A549 (cell line): ENCODE results near the gene TMEM164. TPM values are rescaled to one million over a fixed set of nuclear protein-coding genes. Genes with fewer than 3 reads are reported as not detected.
A peak's percentile ranks its signal among the peaks of the same experiment; 100 is the strongest.

Source experiments
- ATAC-seq, 2 experiments: fragments of 200-7000 bp in 1 of 2; fragments of >200 bp in 1 of 2; cut with Nextera tagmentation in 1 of 2; cut with Tn5 transposase in 1 of 2; 3 replicates each; pipeline versions ENCODE4 v1.8.0 to v1.9.1; 2018 to 2020; ENCODE audit warnings: mild to moderate bottlenecking in 1 of 2, moderate library complexity in 1 of 2
- CTCF ChIA-PET: fragments of 300-600 bp; sonication (Branson Sonifier 250); formaldehyde crosslinking; extraction: SDS; loops from one replicate; lab custom pipeline; 2021; ENCODE audit warnings: antibody characterized with exemption, inconsistent platforms; lab: Yijun Ruan, JAX
- POLR2A ChIA-PET: fragments of 350-600 bp; formaldehyde crosslinking; extraction: SDS; loops from one replicate; lab custom pipeline; 2021; ENCODE audit warnings: antibody characterized with exemption, inconsistent platforms; lab: Yijun Ruan, JAX
- DNase-seq, 2 experiments: peaks; one replicate each; pipeline versions ENCODE4 v3.0.0 to v3.0.0-alpha.2; 2011 to 2016; ENCODE audit warnings: low read depth in 1 of 2, low spot score in 1 of 2
- FAIRE-seq: peaks from 2 replicates; lab custom pipeline; 2011; peaks lifted over from hg19 to GRCh38; lab: Jason Lieb, UNC
- H3K27ac ChIP-seq, 2 experiments: fragments of >200 bp; sonication (Bioruptor Twin); formaldehyde crosslinking; 3 replicates each; pipeline ENCODE4 v1.5.1; 2016 to 2017
- H3K4me1 ChIP-seq: fragments of >200 bp; sonication (Bioruptor Twin); formaldehyde crosslinking; 3 replicates; pipeline ENCODE4 v1.6.1; 2016
- H3K4me2 ChIP-seq: fragments of >200 bp; sonication (Bioruptor Twin); formaldehyde crosslinking; 3 replicates; pipeline ENCODE4 v1.6.1; 2016
- H3K4me3 ChIP-seq: fragments of >200 bp; sonication (Bioruptor Twin); formaldehyde crosslinking; 3 replicates; pipeline ENCODE4 v1.5.1; 2016
- H3K9me3 ChIP-seq: fragments of >200 bp; sonication (Bioruptor Twin); formaldehyde crosslinking; 3 replicates; pipeline ENCODE4 v1.6.1; 2016
- CEBPB ChIP-seq, 2 experiments: fragments of >200 bp in 1 of 2; sonication (Bioruptor Twin) in 1 of 2; formaldehyde crosslinking in 1 of 2; IDR thresholded peaks; 2 replicates each; pipeline ENCODE4 v1.6.1; 2012 to 2016
- CHD2 ChIP-seq: fragments of 150-350 bp; IDR thresholded peaks from 2 replicates; pipeline ENCODE4 v1.6.1; 2014; ENCODE audit warnings: low read length; ENCODE audit not compliant: partially characterized antibody
- E2F6 ChIP-seq: IDR thresholded peaks from 2 replicates; pipeline ENCODE4 v1.6.1; 2012; ENCODE audit warnings: low read depth, borderline replicate concordance
- ESRRA ChIP-seq: fragments of 150-350 bp; IDR thresholded peaks from 2 replicates; pipeline ENCODE4 v1.6.1; 2014; ENCODE audit warnings: mild to moderate bottlenecking, low read length, borderline replicate concordance
- FOSL2 ChIP-seq, 2 experiments: fragments of 450-650 bp in 1 of 2; fragments of >200 bp in 1 of 2; sonication (Bioruptor Twin) in 1 of 2; formaldehyde crosslinking; IDR thresholded peaks; 2 replicates each; pipeline versions ENCODE4 v1.5.0 to v1.6.1; 2016 to 2020; ENCODE audit warnings: mild to moderate bottlenecking in 1 of 2, moderate library complexity in 1 of 2
- FOXS1 ChIP-seq: fragments of 250-450 bp; sonication (Bioruptor Pico); IDR thresholded peaks from 2 replicates; pipeline ENCODE4 v1.5.0; 2020; ENCODE audit warnings: mild to moderate bottlenecking, moderate library complexity
- HOXB13 ChIP-seq: fragments of 250-450 bp; sonication (Bioruptor Pico); IDR thresholded peaks from 2 replicates; pipeline ENCODE4 v1.5.0; 2020; ENCODE audit warnings: low read depth, mild to moderate bottlenecking, moderate library complexity
- JUN ChIP-seq, 2 experiments: fragments of >200 bp; sonication (Bioruptor Twin); formaldehyde crosslinking; IDR thresholded peaks; 2 replicates in 1 of 2; 3 replicates in 1 of 2; pipeline ENCODE4 v1.6.1; 2016 to 2017
- KDM5A ChIP-seq: fragments of 200-600 bp; sonication (generic); IDR thresholded peaks from 2 replicates; pipeline ENCODE4 v1.6.1; 2016; ENCODE audit warnings: antibody characterized with exemption, mild to moderate bottlenecking
- MAFK ChIP-seq: fragments of 450-650 bp; IDR thresholded peaks from 2 replicates; pipeline ENCODE4 v1.6.1; 2014; ENCODE audit not compliant: partially characterized antibody
- MAZ ChIP-seq: fragments of 150-350 bp; IDR thresholded peaks from 2 replicates; pipeline ENCODE4 v1.6.1; 2014; ENCODE audit warnings: antibody characterized with exemption, low read depth, low read length, borderline replicate concordance
- NFE2L2 ChIP-seq: fragments of 150-350 bp; conservative IDR thresholded peaks from 2 replicates; pipeline ENCODE4 v1.6.1; 2014; ENCODE audit warnings: low read length
- NPAS2 ChIP-seq: fragments of 250-450 bp; sonication (Bioruptor Pico); IDR thresholded peaks from 2 replicates; pipeline ENCODE4 v1.8.0; 2022; ENCODE audit warnings: mild to moderate bottlenecking, moderate library complexity, borderline replicate concordance
- PBX3 ChIP-seq: IDR thresholded peaks from 2 replicates; pipeline ENCODE4 v1.6.1; 2012
- POLR2AphosphoS2 ChIP-seq: conservative IDR thresholded peaks from 2 replicates; pipeline ENCODE4 v1.6.1; 2012; ENCODE audit warnings: low read length, improper control_type of control experiment, inconsistent platforms
- ZC3H11A ChIP-seq: fragments of 450-650 bp; IDR thresholded peaks from 2 replicates; pipeline ENCODE4 v1.6.1; 2014; ENCODE audit warnings: antibody characterized with exemption, mild to moderate bottlenecking
- WGBS: methylation state at CpG from one replicate; pipeline ENCODE4 v1.1.6; 2017; ENCODE audit errors: missing lambda C conversion rate; 5-methylcytosine and 5-hydroxymethylcytosine counted together
- polyA plus RNA-seq, 4 experiments: library from polyadenylated mRNA; depleted of rRNA in 3 of 4; stranded (reverse); fragments of >200 nt; fragmentation: RNase III in 1 of 4; extraction: RNeasy Plus Mini Kit Qiagen cat#74134 plus additional on column Dnase treatment in 1 of 4; gene quantifications; 2 replicates in 3 of 4; 3 replicates in 1 of 4; pipeline ENCODE4 v1.2.3, GENCODE V29; 2011 to 2017
- TF ChIP-seq, protein P1 (sequence below): fragments of >200 bp; sonication (Bioruptor Twin); formaldehyde crosslinking; IDR thresholded peaks from 2 replicates; pipeline ENCODE4 v1.6.1; 2016
- TF ChIP-seq, protein P2 (sequence below): fragments of 200-600 bp; sonication (generic); IDR thresholded peaks from 2 replicates; pipeline ENCODE4 v1.6.1; 2016; ENCODE audit warnings: antibody characterized with exemption, mild to moderate bottlenecking, moderate library complexity

The TMEM164 gene
- polyA plus RNA-seq, 2 of the 4 experiments (the other 2 are of a cell fraction) = 32.0 to 43.7 TPM

- no peak for FAIRE-seq
- POLR2A ChIA-PET = no interaction called here
- WGBS = 50% methylated on average over 4 of the region's 4 CpGs
- peaks cover 51% of the 10 kb centered on the region for H3K4me1 ChIP-seq
- CTCF ChIA-PET = no interaction called here
- peak overlapping the region; percentile 14 for H3K4me2 ChIP-seq
- H3K9me3 ChIP-seq = no peaks in the 10 kb centered on the region
- DNase-seq = no peak
- H3K4me3 ChIP-seq = no peak overlapping the region
- TF ChIP-seq CHD2 = no peak
- TF ChIP-seq ESRRA = no peak
- no peak for TF ChIP-seq JUN (IDR thresholded peaks at IDR 0.05)
- peak in 1 of 2 experiments; percentile 48; a peak in 2 of 6 replicates for ATAC-seq
- peak overlapping the region; percentile 39 to 66; a peak in 4 of 6 replicates for H3K27ac ChIP-seq
Observed at GRCh38 chrX:110055616-110056015, 52.7 kb downstream of the TMEM164 start.

GRCh38 chrX:110056419-110056818, 53.5 kb downstream of the TMEM164 start:
- 80% methylated on average over 1 of the region's 1 CpG for WGBS
- no peak for DNase-seq
- POLR2A ChIA-PET = no interaction called here
- no peaks in the 10 kb centered on the region for H3K9me3 ChIP-seq
- no peak for TF ChIP-seq JUN (IDR thresholded peaks at IDR 0.05)
- peak; percentile 25; the same call in 1 of the 2 replicates for TF ChIP-seq NFE2L2
- TF ChIP-seq MAFK = peak; percentile 83
- TF ChIP-seq, all 56 proteins: peak for 2
- Histone ChIP-seq H3K27ac (peak overlapping the region; percentile 30 to 66; a peak in 4 of 6 replicates), H3K4me1 (peaks cover 49% of the 10 kb centered on the region), H3K4me2 (peak overlapping the region; percentile 14; the same call in 2 of the 3 replicates), H3K4me3 (no peak overlapping the region)
- FAIRE-seq (peak; percentile 85), ATAC-seq (no peak)
- CTCF ChIA-PET = interaction anchor here (1.0 kb wide), 1 partner anchor 90 kb away, joined by 3 read pairs; no protein-coding TSS in a partner anchor

GRCh38 chrX:110059410-110059809, 56.5 kb downstream of the TMEM164 start:
- Histone ChIP-seq H3K9me3 (no peaks in the 10 kb centered on the region), H3K27ac (no peak overlapping the region), H3K4me1 (peaks cover 41% of the 10 kb centered on the region), H3K4me3 (no peak overlapping the region), H3K4me2 (no peak overlapping the region)
- no peak for ATAC-seq
- POLR2A ChIA-PET = no interaction called here
- no peak for DNase-seq
- CTCF ChIA-PET = no interaction called here
- TF ChIP-seq FOXS1 (CRISPR knock-in tag) (no peak), POLR2AphosphoS2 (no peak), ZC3H11A (no peak), NPAS2 (CRISPR knock-in tag) (no peak), MAZ (no peak), CHD2 (no peak), E2F6 (no peak), HOXB13 (CRISPR knock-in tag) (no peak), CEBPB (IDR thresholded peaks at IDR 0.05) (no peak), KDM5A (no peak), ESRRA (no peak), PBX3 (no peak), FOSL2 (IDR thresholded peaks at IDR 0.05) (no peak), FOSL2 (CRISPR knock-in tag; IDR thresholded peaks at IDR 0.05) (no peak)
- TF ChIP-seq, protein P1, sequence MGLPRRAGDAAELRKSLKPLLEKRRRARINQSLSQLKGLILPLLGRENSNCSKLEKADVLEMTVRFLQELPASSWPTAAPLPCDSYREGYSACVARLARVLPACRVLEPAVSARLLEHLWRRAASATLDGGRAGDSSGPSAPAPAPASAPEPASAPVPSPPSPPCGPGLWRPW = no peak
- TF ChIP-seq, protein P2, sequence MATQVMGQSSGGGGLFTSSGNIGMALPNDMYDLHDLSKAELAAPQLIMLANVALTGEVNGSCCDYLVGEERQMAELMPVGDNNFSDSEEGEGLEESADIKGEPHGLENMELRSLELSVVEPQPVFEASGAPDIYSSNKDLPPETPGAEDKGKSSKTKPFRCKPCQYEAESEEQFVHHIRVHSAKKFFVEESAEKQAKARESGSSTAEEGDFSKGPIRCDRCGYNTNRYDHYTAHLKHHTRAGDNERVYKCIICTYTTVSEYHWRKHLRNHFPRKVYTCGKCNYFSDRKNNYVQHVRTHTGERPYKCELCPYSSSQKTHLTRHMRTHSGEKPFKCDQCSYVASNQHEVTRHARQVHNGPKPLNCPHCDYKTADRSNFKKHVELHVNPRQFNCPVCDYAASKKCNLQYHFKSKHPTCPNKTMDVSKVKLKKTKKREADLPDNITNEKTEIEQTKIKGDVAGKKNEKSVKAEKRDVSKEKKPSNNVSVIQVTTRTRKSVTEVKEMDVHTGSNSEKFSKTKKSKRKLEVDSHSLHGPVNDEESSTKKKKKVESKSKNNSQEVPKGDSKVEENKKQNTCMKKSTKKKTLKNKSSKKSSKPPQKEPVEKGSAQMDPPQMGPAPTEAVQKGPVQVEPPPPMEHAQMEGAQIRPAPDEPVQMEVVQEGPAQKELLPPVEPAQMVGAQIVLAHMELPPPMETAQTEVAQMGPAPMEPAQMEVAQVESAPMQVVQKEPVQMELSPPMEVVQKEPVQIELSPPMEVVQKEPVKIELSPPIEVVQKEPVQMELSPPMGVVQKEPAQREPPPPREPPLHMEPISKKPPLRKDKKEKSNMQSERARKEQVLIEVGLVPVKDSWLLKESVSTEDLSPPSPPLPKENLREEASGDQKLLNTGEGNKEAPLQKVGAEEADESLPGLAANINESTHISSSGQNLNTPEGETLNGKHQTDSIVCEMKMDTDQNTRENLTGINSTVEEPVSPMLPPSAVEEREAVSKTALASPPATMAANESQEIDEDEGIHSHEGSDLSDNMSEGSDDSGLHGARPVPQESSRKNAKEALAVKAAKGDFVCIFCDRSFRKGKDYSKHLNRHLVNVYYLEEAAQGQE = no peak
- 89% methylated on average over 3 of the region's 3 CpGs for WGBS
- no peak for FAIRE-seq
